ENCODE measurements around the gene SZRD1. TPM values are rescaled to one million over a fixed set of nuclear protein-coding genes. Genes with fewer than 3 reads are reported as not detected.
A peak's percentile ranks its signal among the peaks of the same experiment; 100 is the strongest.
"Not testable (repeated sequence)": the region's sequence is repeated elsewhere in the genome, so short reads cannot be mapped to it uniquely, and the experiment has no call there.

The SZRD1 gene
- total RNA-seq, 4 donors from 2014 or later: 54.6 to 66.8 (median 61.7) TPM

DNA sequence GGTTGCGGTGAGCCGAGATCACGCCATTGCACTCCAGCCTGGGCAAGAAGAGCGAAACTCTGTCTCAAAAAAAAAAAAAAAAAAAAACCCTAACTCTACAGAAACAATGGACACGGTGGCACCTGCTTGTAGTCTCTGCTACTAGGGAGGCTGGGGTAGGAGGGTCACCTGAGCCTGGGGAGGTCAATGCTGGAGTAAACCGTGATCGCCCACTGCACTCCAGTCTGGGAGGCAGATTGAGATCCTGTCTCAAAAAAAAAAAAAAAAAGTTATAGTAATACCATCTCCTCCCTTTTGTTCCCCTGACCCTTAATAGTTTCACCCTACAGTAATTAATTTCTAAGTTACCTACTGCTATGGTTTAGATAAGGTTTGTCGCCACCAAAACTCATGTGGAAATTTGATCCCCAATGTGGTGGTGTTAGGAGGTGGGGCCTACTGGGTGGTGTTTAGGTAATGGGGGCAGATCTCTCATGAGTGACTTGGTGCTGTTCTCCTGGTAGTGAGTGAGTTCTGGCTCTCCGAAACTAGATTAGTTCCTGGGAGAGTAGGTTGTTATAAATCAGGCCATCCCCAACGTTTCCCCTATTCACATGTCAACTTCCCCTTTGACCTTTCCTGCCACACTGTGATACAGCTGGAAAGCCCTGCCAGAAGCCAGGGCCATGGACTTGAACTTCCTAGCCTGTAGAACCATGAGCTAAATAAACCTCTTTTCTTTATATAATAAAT, 24.5 kb upstream of the SZRD1 start:
- WGBS, 2 donors (ENCODE audit: low coverage in 1 of 2): 77 to 87% methylated on average over 5 to 10 of the region's 10 CpGs
- Histone ChIP-seq H3K4me1 (no peaks in the 10 kb centered on the region), H3K27ac (no peak overlapping the region), H3K9me3 (no peaks in the 10 kb centered on the region), H3K27me3 (no peaks in the 10 kb centered on the region), H3K36me3 (no peaks in the 10 kb centered on the region), H3K4me3 (no peak overlapping the region)
- intact Hi-C loops (cut with DNase I; ENCODE audit: low total_unique reads): loop anchor here (10.0 kb wide), 1 partner anchor 58 kb away; no protein-coding TSS in a partner anchor
- TF ChIP-seq, protein P1, sequence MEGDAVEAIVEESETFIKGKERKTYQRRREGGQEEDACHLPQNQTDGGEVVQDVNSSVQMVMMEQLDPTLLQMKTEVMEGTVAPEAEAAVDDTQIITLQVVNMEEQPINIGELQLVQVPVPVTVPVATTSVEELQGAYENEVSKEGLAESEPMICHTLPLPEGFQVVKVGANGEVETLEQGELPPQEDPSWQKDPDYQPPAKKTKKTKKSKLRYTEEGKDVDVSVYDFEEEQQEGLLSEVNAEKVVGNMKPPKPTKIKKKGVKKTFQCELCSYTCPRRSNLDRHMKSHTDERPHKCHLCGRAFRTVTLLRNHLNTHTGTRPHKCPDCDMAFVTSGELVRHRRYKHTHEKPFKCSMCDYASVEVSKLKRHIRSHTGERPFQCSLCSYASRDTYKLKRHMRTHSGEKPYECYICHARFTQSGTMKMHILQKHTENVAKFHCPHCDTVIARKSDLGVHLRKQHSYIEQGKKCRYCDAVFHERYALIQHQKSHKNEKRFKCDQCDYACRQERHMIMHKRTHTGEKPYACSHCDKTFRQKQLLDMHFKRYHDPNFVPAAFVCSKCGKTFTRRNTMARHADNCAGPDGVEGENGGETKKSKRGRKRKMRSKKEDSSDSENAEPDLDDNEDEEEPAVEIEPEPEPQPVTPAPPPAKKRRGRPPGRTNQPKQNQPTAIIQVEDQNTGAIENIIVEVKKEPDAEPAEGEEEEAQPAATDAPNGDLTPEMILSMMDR (IDR thresholded peaks at IDR 0.05): no peak
- TF ChIP-seq POLR2AphosphoS5 (IDR thresholded peaks at IDR 0.05) (no peak), POLR2A (IDR thresholded peaks at IDR 0.05) (no peak), EP300 (IDR thresholded peaks at IDR 0.05; ENCODE audit: low read depth) (no peak)
- no peak for DNase-seq
- in situ Hi-C loops (cut with MboI; ENCODE audit: low pct_ligation_motif_present in 1 of 4, low pct_unique_long_range_greater_than_20kb in 1 of 4, low sequenced_read_pairs in 3 of 4): no loop called here

DNA sequence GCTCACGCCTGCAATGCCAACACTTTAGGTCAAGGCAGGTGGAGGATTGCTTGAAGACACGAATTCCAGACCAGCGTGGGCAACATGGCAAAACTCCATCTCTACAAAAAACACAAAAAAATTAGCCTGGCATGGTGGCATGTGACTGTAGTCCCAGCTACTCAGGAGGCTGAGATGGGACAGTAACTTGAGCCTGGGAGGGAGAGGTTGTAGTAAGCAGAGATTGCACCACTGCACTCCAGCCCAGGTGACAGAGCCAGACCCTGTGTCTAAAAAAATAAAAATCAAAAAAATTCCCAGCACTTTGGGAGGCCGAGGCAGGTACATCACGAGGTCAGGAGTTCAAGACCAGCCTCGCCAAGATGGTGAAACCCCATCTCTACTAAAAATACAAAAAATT, 23.8 kb upstream of the SZRD1 start:
- H3K36me3 ChIP-seq; DNase-seq; H3K4me3 ChIP-seq; in situ Hi-C loops (cut with MboI; ENCODE audit: low pct_ligation_motif_present in 1 of 4, low pct_unique_long_range_greater_than_20kb in 1 of 4, low sequenced_read_pairs in 3 of 4); H3K27ac ChIP-seq; H3K4me1 ChIP-seq; H3K27me3 ChIP-seq; H3K9me3 ChIP-seq: not testable (repeated sequence)
- 89 to 96% methylated on average over 3 to 6 of the region's 6 CpGs for WGBS, 2 donors (ENCODE audit: low coverage in 1 of 2)
- intact Hi-C loops (cut with DNase I; ENCODE audit: low total_unique reads): loop anchor here (10.0 kb wide), 1 partner anchor 58 kb away; no protein-coding TSS in a partner anchor

DNA sequence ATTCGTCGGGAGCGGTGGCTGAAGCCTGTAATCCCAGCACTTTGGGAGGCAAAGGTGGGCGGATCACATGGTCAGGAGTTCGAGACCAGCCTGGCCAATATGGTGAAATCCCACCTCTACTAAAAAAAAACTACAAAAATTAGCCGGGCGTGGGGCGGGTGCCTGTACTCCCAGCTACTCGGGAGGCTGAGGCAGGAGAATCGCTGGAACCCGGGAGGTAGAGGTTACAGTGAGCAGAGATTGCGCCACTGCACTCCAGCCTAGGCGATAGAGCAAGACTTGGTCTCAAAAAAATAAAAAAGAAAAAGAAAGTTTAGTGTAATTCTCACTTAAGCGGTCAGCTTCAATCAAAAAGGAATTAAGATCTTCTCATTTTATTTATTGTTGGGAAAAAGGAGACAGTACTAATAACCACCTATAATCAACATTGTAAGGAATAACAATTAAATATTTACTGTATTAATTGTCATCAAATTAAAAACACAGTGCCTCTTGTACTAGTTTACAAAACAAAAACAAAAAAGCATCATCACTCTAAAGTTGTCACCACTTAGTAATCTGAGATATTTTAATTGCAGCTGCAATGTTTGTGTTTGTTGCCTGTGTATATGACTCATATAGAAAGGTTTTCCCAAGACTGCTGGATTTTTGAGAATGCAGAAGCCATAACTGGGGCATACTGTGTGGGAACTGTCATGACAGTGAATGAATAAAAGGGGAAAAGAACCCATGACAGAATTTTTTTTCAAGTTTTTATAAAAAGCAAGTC, 18.4 kb upstream of the SZRD1 start:
- 86 to 92% methylated on average over 13 to 14 of the region's 14 CpGs for WGBS, 2 donors (ENCODE audit: low coverage in 1 of 2)
- DNase-seq: no peak
- no peaks in the 10 kb centered on the region for H3K36me3 ChIP-seq
- H3K27ac ChIP-seq: peak overlapping the region in 1 of 4 donors; percentile 25
- no peaks in the 10 kb centered on the region for H3K9me3 ChIP-seq
- H3K4me1 ChIP-seq: peaks cover 12 to 39% (median 15%) of the 10 kb centered on the region in 4 donors
- no peak overlapping the region for H3K4me3 ChIP-seq
- in situ Hi-C loops (cut with MboI; ENCODE audit: low pct_ligation_motif_present in 1 of 4, low pct_unique_long_range_greater_than_20kb in 1 of 4, low sequenced_read_pairs in 3 of 4): no loop called here
- intact Hi-C loops (cut with DNase I; ENCODE audit: low total_unique reads): loop anchor here (10.0 kb wide), 1 partner anchor 64 kb away; no protein-coding TSS in a partner anchor
- TF ChIP-seq POLR2AphosphoS5 (IDR thresholded peaks at IDR 0.05) (peak in 2 of 3 donors; percentile 10 to 19), EP300 (IDR thresholded peaks at IDR 0.05; ENCODE audit: low read depth) (no peak)
- H3K27me3 ChIP-seq: no peaks in the 10 kb centered on the region

DNA sequence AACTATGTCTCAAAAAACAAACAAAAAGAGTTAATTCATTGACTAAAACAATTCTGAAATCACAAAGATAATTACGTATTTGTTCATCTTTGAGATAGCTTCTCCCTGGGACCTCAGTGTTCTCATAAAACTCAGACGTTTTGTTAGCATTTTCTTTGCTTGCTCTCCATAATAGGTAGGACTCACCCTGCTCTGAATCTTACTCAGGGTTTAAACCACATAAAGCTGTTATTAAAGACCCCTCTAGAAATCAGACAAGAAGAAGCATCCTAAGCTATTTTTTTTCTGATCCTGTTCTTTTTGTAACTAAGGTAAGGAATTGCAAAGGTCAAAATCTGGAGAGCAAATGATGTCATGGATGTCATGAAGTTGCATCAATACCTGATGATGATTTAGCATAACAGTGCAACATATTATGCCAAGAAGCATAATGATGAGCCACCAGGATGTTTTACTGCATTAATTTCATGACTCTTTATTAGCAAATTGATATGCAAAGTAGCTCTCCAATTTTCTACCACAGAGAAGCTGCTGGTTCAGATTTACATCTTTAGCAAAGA, 17.1 kb upstream of the SZRD1 start:
- WGBS, 2 donors (ENCODE audit: low coverage in 1 of 2): 57% methylated on average over 2 of the region's 2 CpGs; no CpG with 5 or more reads in 1 of the 2 donors
- TF ChIP-seq POLR2AphosphoS5 (IDR thresholded peaks at IDR 0.05) (no peak), EP300 (IDR thresholded peaks at IDR 0.05; ENCODE audit: low read depth) (no peak), POLR2A (IDR thresholded peaks at IDR 0.05) (no peak)
- TF ChIP-seq, protein P1 (IDR thresholded peaks at IDR 0.05): no peak
- peaks cover 12 to 39% (median 15%) of the 10 kb centered on the region in 4 donors for H3K4me1 ChIP-seq
- no peak for DNase-seq
- intact Hi-C loops (cut with DNase I; ENCODE audit: low total_unique reads): loop anchor here (10.0 kb wide), 1 partner anchor 65 kb away; no protein-coding TSS in a partner anchor
- peak overlapping the region in 1 of 4 donors; percentile 95 for H3K27ac ChIP-seq
- H3K36me3 ChIP-seq: no peaks in the 10 kb centered on the region
- no peaks in the 10 kb centered on the region for H3K9me3 ChIP-seq
- H3K4me3 ChIP-seq: no peak overlapping the region
- in situ Hi-C loops (cut with MboI; ENCODE audit: low pct_ligation_motif_present in 1 of 4, low pct_unique_long_range_greater_than_20kb in 1 of 4, low sequenced_read_pairs in 3 of 4): loop anchor here in 1 of 4 donors (25.0 kb wide), 2 partner anchors 138 to 263 kb away; partner anchors contain the start of gene ARHGEF19
- H3K27me3 ChIP-seq: no peaks in the 10 kb centered on the region
